Astrocyte (in vitro differentiated cells and primary cell): ENCODE results near the gene DCDC1. TPM values are rescaled to one million over a fixed set of nuclear protein-coding genes. Genes with fewer than 3 reads are reported as not detected.

ENCODE experiments used
- DNase-seq: peaks from one replicate; pipeline ENCODE4 v3.0.0-alpha.2; 2010; ENCODE audit warnings: low read depth
- FAIRE-seq: peaks from 2 replicates; lab custom pipeline; 2011; peaks lifted over from hg19 to GRCh38; lab: Jason Lieb, UNC
- H2AFZ ChIP-seq: 2 replicates; pipeline ENCODE4 v1.6.0; 2012; ENCODE audit warnings: low read depth, low read length, inconsistent platforms
- H3K27ac ChIP-seq: 2 replicates; pipeline ENCODE4 v1.5.1; 2011; ENCODE audit warnings: low read depth, low read length, inconsistent platforms
- H3K27me3 ChIP-seq: 2 replicates; pipeline ENCODE4 v1.6.0; 2011; ENCODE audit warnings: low read length, inconsistent platforms; ENCODE audit not compliant: insufficient read depth
- H3K36me3 ChIP-seq: 2 replicates; pipeline ENCODE4 v1.5.1; 2011; ENCODE audit warnings: low read length, inconsistent platforms; ENCODE audit not compliant: insufficient read depth
- H3K4me1 ChIP-seq: 2 replicates; pipeline ENCODE4 v1.5.1; 2011; ENCODE audit warnings: low read length, inconsistent platforms; ENCODE audit not compliant: insufficient read depth
- H3K4me2 ChIP-seq: 2 replicates; pipeline ENCODE4 v1.6.0; 2012; ENCODE audit warnings: low read length, inconsistent platforms
- H3K4me3 ChIP-seq: 2 replicates; pipeline ENCODE4 v1.5.1; 2011; ENCODE audit warnings: low read depth, mild to moderate bottlenecking, low read length, inconsistent platforms; ENCODE audit not compliant: insufficient read depth
- H3K79me2 ChIP-seq: 2 replicates; pipeline ENCODE4 v1.6.0; 2012; ENCODE audit warnings: mild to moderate bottlenecking, low read length, inconsistent platforms; ENCODE audit not compliant: insufficient read depth
- H3K9ac ChIP-seq: 2 replicates; pipeline ENCODE4 v1.6.0; 2012; ENCODE audit warnings: mild to moderate bottlenecking, low read length, inconsistent platforms
- H3K9me3 ChIP-seq: 2 replicates; pipeline ENCODE4 v1.5.1; 2012; ENCODE audit warnings: low read depth, mild to moderate bottlenecking, low read length, inconsistent platforms; ENCODE audit not compliant: insufficient read depth
- H4K20me1 ChIP-seq: 2 replicates; pipeline ENCODE4 v1.6.0; 2012; ENCODE audit warnings: low read length, inconsistent platforms; ENCODE audit not compliant: insufficient read depth
- H3K27ac Mint-ChIP-seq: one replicate; pipeline ENCODE4 v1.8.0; 2021; ENCODE audit warnings: mild to moderate bottlenecking, mixed read lengths; ENCODE audit not compliant: unreplicated experiment
- H3K27me3 Mint-ChIP-seq: one replicate; pipeline ENCODE4 v1.8.0; 2021; ENCODE audit warnings: low read depth, mixed read lengths; ENCODE audit not compliant: unreplicated experiment
- H3K36me3 Mint-ChIP-seq: one replicate; pipeline ENCODE4 v1.8.0; 2021; ENCODE audit warnings: low read depth, mixed read lengths; ENCODE audit not compliant: unreplicated experiment
- H3K4me1 Mint-ChIP-seq: one replicate; pipeline ENCODE4 v1.8.0; 2021; ENCODE audit warnings: low read depth, mixed read lengths; ENCODE audit not compliant: unreplicated experiment
- H3K4me3 Mint-ChIP-seq: one replicate; pipeline ENCODE4 v1.8.0; 2021; ENCODE audit warnings: mild to moderate bottlenecking, moderate library complexity, mixed read lengths; ENCODE audit not compliant: unreplicated experiment
- H3K9me3 Mint-ChIP-seq: one replicate; pipeline ENCODE4 v1.8.0; 2021; ENCODE audit warnings: mild to moderate bottlenecking, mixed read lengths; ENCODE audit not compliant: unreplicated experiment
- CTCF ChIP-seq: IDR thresholded peaks from 2 replicates; pipeline ENCODE4 v1.5.1; 2011; ENCODE audit warnings: low read depth, mild to moderate bottlenecking, inconsistent platforms, low read length, moderate library complexity; ENCODE audit not compliant: insufficient read depth
- EZH2 ChIP-seq: IDR thresholded peaks from 2 replicates; pipeline ENCODE4 v1.6.1; 2012; ENCODE audit warnings: mild to moderate bottlenecking, low read length, inconsistent platforms; ENCODE audit not compliant: insufficient read depth
- total RNA-seq: library from RNA; stranded (reverse); gene quantifications from 2 replicates; pipeline ENCODE4 v1.2.1, GENCODE V29; 2021

The DCDC1 gene
- total RNA-seq, 1 donor from 2014 or later = 1.4 TPM

DNA sequence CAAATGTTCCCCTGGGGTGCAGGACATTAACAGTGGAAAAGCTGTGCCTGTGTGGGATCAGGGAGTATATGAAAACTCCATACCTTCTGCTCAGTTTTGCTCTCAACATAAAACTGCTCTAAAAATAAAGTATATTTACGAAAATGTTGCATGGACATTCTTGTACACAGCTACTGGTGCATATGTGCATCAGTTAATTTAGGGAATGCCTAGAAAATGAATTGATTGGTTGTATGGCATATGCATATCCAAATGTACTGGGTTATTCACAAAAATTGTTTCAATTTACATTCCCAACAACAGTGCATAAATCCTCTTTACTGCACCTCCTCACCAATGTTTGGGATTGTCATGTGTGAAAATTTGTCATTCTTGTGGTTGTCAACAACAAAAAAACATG, 532.3 kb downstream of the DCDC1 start:
- Histone ChIP-seq H3K36me3 (no peaks in the 10 kb centered on the region), H3K79me2 (no peaks in the 10 kb centered on the region), H3K4me1 (no peaks in the 10 kb centered on the region), H4K20me1 (no peaks in the 10 kb centered on the region), H3K4me2 (no peak overlapping the region), H3K4me3 (no peak overlapping the region), H3K9me3 (no peaks in the 10 kb centered on the region), H2AFZ (no peak overlapping the region), H3K9ac (no peak overlapping the region), H3K27ac (no peak overlapping the region), H3K27me3 (no peaks in the 10 kb centered on the region)
- peaks cover 4% of the 10 kb centered on the region for H3K27me3 Mint-ChIP-seq
- TF ChIP-seq CTCF (no peak), EZH2 (no peak)
- no peak for DNase-seq
- H3K27ac Mint-ChIP-seq = no peak overlapping the region
- H3K36me3 Mint-ChIP-seq = no peaks in the 10 kb centered on the region
- H3K9me3 Mint-ChIP-seq = no peaks in the 10 kb centered on the region
- no peaks in the 10 kb centered on the region for H3K4me1 Mint-ChIP-seq
- FAIRE-seq = no peak
- no peak overlapping the region for H3K4me3 Mint-ChIP-seq

- peaks cover 9% of the 10 kb centered on the region for H3K4me1 Mint-ChIP-seq
These were observed 536.7 kb downstream of the DCDC1 start for GRCh38 chr11:30832831-30833230.

More at GRCh38 chr11:30832831-30833230, 536.7 kb downstream of the DCDC1 start:
- H4K20me1 ChIP-seq = no peaks in the 10 kb centered on the region
- no peak overlapping the region for H3K4me3 Mint-ChIP-seq
- H3K79me2 ChIP-seq = no peaks in the 10 kb centered on the region
- peaks cover 4% of the 10 kb centered on the region for H3K27me3 Mint-ChIP-seq
- H3K36me3 Mint-ChIP-seq = no peaks in the 10 kb centered on the region
- TF ChIP-seq EZH2 (no peak), CTCF (no peak)
- H3K27me3 ChIP-seq = no peaks in the 10 kb centered on the region
- no peaks in the 10 kb centered on the region for H3K9me3 ChIP-seq
- no peak overlapping the region for H3K27ac ChIP-seq
- H3K9ac ChIP-seq = no peak overlapping the region
- H3K9me3 Mint-ChIP-seq = no peaks in the 10 kb centered on the region
- DNase-seq (no peak), FAIRE-seq (no peak)
- H3K4me3 ChIP-seq = no peak overlapping the region
- no peaks in the 10 kb centered on the region for H3K36me3 ChIP-seq
- H3K4me1 ChIP-seq = no peaks in the 10 kb centered on the region
- H2AFZ ChIP-seq = no peak overlapping the region
- H3K27ac Mint-ChIP-seq = no peak overlapping the region
- H3K4me2 ChIP-seq = no peak overlapping the region
